IPS-18c (cell line): Measurements from ENCODE around the gene SFMBT2.
"Not testable (repeated sequence)": the region's sequence is repeated elsewhere in the genome, so short reads cannot be mapped to it uniquely, and the experiment has no call there.

Experiments
- H3K4me3 ChIP-seq: 2 replicates; pipeline ENCODE4 v1.7.0; 2013; ENCODE audit warnings: low read depth, mild to moderate bottlenecking, low read length, moderate library complexity; ENCODE audit not compliant: insufficient read depth
- H3K9me3 ChIP-seq: one replicate; pipeline ENCODE4 v1.6.1; 2013; ENCODE audit warnings: mild to moderate bottlenecking, low read length, moderate library complexity; ENCODE audit not compliant: control insufficient read depth, insufficient read depth

SFMBT2 gene

DNA sequence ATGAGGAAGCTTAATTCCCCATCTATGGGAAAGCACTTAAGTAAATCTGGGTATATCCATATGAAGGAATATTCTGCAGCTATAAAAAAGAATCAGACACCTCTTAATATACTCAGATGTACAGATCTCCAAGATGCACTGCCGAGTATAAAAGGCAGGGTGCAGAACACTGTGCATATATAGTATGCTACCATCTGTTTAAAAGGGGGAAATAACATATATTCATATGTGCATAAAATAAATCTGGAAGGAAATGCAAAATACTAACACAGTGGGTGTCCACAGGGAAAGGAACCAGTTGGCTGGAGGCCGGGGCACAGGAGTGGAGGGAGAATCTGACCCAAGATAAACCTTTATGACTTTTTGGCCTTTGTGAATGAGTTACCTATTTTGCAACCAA is 201.4 kb downstream of the SFMBT2 start:
- Histone ChIP-seq H3K9me3 (peaks cover 2% of the 10 kb centered on the region), H3K4me3 (no peak overlapping the region)

DNA sequence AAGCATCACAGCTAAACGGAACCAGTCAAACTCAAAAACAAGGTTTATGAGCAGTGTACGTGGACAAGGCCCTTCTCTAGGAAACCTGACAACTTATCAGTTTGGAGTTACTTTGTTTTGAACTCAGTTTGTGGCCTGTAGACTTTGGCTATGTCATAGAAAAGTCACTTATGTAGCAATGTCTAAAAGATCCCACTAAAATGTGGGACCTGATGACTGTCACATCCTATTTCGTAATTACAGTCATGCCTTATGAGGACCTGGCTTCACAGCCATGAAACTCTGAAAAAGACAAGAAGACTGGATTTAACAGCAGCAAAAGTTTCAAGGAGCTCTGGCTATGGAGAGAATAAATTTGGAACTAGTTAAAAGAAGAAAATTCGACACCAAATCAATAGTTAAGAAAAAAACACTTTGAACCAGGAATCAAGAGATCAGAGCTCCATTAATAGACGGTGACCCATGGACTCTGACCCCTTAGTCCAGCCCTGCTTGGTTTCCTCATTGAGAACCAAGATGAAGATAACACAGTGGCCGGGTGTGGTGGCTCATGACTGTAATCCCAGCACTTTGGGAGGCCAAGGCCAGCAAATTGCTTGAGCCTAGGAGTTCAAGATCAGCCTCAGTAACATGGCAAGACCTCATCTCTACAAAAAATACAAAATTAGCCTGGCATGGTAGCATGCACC is 204.3 kb downstream of the SFMBT2 start:
- Histone ChIP-seq H3K9me3 (peaks cover 2% of the 10 kb centered on the region), H3K4me3 (no peak overlapping the region)

DNA sequence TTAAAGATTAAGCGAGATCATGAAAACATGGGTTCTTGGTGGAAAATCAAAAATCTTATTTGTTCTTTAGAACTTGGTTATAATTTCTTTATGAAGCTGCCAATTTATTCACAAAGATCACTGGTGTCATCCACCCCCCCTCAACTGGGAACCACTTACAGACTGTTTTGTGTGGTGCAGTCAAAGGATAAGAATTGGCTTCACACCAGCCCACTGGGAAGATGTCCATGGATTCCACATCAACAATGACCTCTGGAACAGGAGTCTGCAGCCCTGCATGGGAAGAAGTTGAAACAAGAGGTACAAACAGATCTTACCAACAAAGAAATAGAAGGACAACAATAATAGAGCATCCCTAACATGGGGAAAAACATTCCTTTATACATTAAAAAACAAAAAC is 205.2 kb downstream of the SFMBT2 start:
- no peak overlapping the region for H3K4me3 ChIP-seq

DNA sequence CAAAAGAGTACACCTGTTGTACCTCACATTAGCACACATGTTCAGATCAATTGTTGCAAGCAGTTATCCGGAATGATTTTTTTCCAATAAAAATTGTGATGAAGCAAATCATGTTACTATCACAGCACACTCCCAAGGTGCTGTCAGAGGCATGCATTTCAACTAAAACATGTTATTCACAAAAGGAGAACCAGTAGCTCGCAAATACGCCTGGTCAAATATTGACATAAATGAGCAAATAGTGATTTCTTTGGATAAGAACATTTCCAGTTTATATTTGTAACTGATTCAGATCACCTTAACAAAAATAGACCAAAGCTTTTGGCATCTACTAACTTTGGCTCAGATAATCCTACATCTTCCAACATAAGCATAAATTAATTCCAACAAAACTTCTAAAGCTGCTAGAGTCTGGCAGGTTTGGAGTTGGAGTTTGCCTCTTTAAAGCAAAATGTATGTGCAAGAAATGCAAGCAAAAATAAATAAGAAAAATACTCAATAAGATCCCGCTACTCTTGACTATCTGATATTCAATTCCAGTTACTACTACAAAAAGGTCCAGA is 208.0 kb downstream of the SFMBT2 start:
- H3K9me3 ChIP-seq = no peaks in the 10 kb centered on the region
- no peak overlapping the region for H3K4me3 ChIP-seq

More for the DNA sequence above, 205.2 kb downstream of the SFMBT2 start:
- H3K9me3 ChIP-seq = peaks cover 2% of the 10 kb centered on the region

DNA sequence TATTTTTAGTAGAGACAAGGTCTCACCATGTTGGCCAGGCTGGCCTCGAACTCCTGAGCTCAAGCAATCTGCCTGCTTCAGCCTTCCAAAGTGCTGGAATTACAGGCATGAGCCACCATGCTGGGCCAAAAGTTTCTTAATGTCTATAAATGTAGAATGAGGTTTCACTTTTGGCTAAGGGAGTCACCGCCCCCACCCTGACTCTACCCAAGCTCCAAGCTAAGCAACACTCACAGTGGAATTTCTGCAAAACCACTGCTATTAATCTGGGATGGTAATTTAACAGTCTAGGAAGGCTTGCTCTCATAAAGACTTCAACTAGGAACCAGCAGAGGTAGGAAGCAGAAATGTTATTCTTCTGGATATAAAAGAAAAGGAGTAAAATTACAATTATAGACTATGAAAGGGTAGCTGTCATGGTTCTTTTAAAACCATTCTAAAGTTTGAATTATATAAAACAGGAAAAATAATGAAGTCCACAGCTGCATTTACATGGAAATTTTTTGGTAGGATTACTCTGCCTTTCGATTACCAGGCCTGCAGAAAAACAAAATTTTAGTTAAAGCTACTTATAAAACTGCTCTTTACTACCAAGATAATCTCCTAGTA is 211.6 kb downstream of the SFMBT2 start:
- H3K9me3 ChIP-seq = peaks cover 2% of the 10 kb centered on the region
- no peak overlapping the region for H3K4me3 ChIP-seq

DNA sequence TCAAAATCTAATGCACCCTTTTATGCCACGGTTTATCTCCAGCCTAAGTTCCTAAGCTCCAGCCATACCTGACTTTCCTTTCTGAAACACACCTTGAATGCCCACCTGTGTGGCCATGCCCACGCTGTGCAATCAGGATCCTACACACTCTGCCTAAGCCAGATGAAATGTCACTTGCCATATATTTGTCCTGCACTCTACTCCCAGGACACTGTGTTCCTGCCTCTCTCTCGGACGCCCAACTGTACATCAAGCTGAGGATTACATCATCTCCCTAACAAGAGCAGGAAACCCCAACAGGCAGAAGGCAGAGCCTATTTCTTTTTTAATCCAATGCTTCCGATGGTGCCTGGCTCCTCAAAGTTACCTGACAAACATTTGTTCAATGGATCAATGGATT is 214.6 kb downstream of the SFMBT2 start:
- peaks cover 2% of the 10 kb centered on the region for H3K9me3 ChIP-seq
- no peak overlapping the region for H3K4me3 ChIP-seq

DNA sequence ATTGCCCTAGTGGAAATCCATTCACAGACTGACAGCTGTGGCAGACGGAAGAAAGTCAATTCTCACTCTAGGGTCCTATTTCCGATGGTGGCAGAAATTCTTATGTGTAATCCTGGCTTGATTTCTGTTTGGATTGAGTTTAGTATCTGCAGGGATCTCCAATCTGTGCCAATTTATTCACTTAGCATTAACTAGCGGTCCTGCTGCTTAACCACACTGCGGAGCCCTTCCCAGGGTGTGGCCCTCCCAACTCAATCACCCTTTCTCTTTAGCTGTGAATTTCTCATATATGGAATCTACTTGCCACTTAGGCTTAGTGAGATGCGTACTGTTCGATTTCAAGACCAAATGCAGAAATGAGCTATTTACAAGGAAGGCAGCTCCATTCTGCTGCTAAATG is 215.7 kb downstream of the SFMBT2 start:
- Histone ChIP-seq H3K9me3 (peaks cover 2% of the 10 kb centered on the region), H3K4me3 (no peak overlapping the region)

DNA sequence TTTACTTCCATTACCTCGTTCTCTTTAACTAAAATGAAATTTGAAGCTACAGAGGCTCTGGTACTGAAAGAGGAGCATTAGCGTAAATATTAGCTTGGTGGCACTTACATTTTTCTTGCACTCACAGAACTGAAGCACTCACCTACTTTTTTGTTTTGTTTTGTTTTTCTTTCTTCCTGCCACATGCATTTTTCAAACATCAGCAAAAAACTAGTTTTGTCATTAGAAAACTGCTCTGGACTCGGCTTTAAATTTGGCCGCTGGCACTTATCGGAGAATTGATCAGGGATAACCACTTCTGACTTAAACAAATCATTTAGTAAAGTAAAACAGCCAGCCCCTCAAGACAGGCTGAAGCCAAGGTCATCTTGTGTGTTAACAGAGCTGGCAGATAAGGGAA is 216.3 kb downstream of the SFMBT2 start:
- Histone ChIP-seq H3K9me3 (peaks cover 2% of the 10 kb centered on the region), H3K4me3 (no peak overlapping the region)

DNA sequence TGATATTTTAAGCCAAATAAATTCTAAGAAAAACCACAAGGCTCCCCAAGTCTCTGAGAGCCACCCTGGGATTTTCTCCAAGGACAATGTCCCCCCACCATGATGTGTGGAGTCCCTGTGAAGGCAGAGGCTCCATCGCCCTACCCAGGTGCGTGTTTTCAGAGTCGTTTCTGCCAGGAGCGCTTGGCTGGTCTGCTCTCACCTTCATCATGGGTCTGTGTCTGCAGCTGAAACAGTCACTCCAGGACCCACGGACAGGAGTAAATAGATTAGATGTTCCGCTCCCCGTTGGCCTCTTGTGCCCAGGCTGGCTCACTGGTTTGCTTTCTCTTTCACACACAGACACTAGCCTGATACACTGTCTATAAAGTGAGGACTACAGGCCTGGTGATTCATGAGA is 217.5 kb downstream of the SFMBT2 start:
- Histone ChIP-seq H3K9me3 (peaks cover 2% of the 10 kb centered on the region), H3K4me3 (no peak overlapping the region)

DNA sequence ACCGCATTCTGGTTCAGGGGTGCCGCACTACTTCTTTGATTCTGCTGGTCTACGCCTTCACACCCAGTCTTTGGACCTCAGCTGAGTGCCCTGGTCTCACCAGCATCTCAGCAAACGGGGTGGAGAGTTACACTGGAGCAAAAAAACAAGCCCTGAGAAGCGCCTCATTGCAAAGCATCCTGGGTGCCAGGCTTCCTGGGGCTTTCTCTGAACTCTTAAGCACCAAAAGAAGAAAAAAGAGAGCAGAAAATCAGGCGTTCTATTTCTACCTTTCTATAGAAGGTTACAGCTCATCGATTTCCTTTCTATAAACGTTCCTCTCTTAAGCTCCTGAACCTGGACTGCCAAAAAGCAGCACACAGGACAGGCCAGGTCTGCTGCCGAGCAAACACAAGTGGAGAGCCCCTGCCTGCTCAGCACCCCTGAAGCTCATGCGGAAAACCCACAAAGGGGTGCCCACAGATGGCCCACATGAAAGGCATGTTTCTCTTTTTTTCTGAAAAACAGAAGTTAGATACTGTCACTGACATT is 217.9 kb downstream of the SFMBT2 start:
- Histone ChIP-seq H3K9me3 (peaks cover 2% of the 10 kb centered on the region), H3K4me3 (no peak overlapping the region)

DNA sequence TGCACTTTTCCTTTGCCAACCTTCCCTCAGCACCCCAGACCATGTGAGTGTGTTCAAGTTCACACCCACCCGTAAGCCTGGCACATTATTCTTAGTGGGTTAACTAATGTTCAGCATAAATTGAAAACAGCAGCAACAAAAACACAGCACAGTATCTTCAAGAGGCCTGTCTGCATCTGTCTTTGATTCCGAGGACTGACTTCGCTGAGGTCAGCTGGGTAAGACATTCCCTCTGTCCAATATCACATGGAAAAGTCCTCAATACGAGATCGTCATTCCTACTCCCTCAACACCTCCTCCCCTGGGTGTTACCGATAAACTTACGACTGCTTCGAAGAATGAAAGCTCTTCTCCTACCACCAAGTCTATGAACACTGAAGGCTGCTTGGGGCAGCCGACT is 218.8 kb downstream of the SFMBT2 start:
- no peak overlapping the region for H3K4me3 ChIP-seq

DNA sequence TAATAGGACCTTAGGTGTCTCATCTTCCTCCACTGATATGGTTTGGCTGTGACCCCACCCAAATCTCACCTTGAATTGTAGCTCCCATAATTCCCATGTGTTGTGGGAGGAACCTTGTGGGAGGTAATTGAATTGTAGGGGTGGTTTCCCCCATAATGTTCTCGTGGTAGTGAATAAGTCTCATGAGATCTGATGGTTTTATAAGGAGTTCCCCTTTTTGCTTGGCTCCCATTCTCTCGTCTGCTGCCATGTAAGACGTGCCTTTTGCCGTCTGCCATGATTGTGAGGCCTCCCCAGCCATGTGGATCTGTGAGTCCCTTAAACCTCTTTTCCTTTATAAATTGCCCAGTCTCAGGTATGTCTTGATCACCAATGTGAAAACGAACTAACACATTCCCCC is 220.1 kb downstream of the SFMBT2 start:
- H3K4me3 ChIP-seq, H3K9me3 ChIP-seq: not testable (repeated sequence)

More for the DNA sequence above, 218.8 kb downstream of the SFMBT2 start:
- peaks cover 2% of the 10 kb centered on the region for H3K9me3 ChIP-seq

DNA sequence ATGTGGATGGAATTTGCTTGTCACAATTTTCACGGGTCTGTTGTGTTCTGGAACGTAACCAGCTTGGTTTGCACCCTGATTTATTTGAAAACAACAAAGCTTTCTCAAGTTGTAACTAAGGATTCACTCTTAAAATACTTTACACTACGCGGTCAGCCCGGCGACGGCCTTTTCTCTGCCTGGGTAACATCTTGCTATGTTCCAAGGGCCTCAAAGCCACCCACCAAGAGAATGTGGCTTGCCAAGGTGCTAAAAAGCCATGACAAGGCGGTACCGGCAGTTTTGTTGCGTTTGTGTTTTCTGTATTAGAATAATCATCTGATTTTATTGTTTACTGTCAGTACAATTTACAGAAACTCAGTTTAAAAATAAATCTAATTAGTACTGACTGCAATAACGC is 220.9 kb downstream of the SFMBT2 start:
- H3K4me3 ChIP-seq = no peak overlapping the region
- H3K9me3 ChIP-seq = no peaks in the 10 kb centered on the region

DNA sequence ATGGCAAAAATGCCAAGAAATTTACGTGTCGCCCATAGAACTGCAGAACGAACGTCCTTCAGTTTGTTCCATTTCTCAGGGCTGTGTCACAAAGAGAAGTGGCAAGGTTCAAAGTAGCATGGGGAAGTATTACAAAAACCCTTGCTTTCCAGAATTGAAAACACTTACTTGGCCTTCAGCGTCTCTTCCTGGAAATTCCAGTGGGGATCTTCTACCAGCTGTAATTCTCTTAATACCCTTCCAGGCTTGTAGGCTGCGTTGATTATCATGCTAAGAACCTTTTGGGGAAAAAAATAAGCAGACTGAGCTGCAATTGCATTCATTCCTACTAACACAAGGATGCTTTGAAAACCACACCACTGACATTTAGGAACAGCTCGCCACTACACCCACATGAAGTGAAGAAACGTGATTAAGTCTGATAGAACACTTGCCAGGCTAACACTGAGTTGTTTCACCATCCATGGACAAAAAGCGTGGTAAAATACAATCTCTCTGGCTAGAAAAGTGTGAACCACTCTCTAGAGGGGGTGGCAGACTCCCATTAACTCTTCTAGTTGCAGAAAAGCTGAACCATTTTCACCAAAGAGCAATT is 222.3 kb downstream of the SFMBT2 start:
- Histone ChIP-seq H3K9me3 (no peaks in the 10 kb centered on the region), H3K4me3 (no peak overlapping the region)

DNA sequence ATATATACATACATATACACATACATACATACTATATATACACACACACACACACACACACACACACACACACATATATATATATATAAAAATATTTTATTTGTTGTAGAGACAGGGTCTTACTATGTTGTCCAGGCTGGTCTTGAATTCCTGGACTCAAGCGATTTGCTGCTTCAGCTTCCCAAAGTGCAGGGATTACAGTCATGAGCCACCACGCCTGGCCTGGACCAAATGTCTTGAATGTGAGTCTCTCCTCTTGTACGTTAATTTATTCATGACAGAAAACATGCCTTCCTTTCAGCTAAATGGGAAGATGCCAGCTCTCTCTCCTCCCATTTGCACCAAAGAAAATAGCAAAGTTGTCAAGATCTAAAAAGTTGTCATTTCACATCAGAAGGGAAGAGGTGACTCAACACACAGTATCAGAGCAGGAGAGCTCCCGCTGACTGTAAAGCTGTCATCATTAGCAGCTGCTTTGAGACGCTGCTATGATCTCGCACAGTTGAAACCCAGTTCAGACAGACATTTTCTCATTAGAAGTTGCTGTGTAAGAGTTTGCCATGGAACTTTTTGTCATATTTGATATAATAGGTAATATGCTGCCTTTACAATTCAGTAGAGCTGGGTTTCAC is 224.3 kb downstream of the SFMBT2 start:
- Histone ChIP-seq H3K9me3 (no peaks in the 10 kb centered on the region), H3K4me3 (no peak overlapping the region)

DNA sequence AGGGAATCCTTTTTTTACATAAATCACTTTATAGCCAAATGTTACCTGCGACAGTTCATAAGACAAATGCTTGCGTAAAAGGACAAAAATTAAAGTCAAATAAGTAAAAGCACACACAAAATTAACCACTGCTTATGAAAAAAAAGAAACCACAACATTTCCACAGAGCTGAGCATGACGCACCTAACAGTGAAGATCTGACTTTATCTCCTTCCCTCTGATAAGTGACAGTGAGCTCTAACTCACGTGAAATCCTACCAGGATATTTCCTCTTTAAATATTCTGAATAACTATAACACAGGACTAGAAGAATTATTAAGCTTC is 225.5 kb downstream of the SFMBT2 start:
- Histone ChIP-seq H3K9me3 (no peaks in the 10 kb centered on the region), H3K4me3 (no peak overlapping the region)

DNA sequence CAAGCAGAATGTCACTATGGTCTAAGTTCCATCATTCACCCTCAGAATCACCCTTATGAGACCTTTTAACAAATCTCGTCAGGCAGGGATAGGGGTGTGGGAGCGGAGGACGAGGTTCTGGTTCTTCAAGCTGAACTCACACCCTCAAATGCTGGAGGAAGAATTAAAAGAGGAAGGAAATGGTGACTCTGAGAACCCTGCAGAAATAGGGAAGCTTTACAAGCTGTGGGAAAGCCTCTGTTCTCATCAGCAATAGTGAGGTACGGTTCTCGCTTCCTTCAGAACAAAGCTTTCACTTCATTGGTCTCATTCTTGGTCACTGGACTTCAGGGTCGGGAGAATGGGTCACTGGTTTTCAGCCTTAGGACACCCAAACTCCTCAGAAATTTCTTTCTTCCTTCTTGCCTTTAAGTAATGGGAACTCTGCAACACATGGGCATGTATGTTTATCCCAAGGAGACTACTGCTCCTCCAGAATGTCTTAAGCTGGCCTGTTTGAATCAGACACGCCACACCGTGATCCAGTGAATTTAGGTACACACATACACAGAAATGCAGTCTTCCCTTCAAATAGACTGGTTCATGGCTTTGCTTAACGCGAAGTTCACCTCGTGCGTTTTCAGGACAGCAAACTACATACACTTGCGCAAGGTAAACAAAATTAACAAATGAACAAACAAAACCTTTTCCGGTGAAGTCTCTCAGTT is 226.0 kb downstream of the SFMBT2 start:
- H3K9me3 ChIP-seq = no peaks in the 10 kb centered on the region
- no peak overlapping the region for H3K4me3 ChIP-seq
